GM03348 (cell line): ENCODE measurements around the gene SF3B2.
"Not testable (repeated sequence)": the region's sequence is repeated elsewhere in the genome, so short reads cannot be mapped to it uniquely, and the experiment has no call there.

ENCODE experiments used
- DNase-seq: peaks from one replicate; pipeline ENCODE4 v3.0.0; 2012; ENCODE audit warnings: low spot score

SF3B2 gene

DNA sequence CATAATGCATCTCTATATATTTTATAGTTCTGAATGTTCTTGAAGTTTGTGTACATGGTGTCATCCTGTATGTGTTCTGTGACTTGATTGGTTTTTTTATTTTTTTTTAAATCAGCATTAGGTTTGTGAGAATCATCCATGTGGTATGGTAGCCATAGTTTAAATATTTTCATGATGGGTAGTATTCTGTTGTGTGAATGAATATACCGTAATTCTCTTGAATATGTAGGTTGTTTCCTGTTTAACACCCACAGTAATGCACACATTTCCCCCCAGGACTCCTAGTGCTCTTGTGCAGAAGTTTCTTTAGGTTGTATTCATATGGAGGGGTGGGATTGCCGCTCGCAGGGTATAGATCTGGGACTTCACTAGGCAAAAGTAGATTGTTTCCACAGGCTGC lies 19.9 kb downstream of the SF3B2 start:
- DNase-seq = no peak

DNA sequence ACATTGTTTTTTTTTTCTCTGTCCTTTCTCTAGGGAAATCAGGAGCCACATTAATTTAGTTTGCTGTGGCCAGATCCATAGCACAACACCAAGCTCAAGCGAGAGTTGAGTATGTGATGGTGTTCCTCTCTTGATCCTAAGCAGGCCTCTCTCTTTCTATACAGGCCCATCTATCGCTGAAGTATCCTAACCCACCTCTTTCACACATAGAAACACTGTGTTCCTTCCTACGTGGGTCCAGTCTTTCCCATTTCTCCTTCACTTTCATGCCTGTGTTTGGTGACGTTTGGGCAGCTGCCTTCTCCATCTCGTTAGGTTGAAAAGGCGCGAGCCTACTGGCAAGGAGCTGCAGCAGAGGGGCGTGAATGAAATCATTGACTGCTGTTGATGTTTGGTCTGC lies 20.4 kb downstream of the SF3B2 start:
- DNase-seq = no peak

DNA sequence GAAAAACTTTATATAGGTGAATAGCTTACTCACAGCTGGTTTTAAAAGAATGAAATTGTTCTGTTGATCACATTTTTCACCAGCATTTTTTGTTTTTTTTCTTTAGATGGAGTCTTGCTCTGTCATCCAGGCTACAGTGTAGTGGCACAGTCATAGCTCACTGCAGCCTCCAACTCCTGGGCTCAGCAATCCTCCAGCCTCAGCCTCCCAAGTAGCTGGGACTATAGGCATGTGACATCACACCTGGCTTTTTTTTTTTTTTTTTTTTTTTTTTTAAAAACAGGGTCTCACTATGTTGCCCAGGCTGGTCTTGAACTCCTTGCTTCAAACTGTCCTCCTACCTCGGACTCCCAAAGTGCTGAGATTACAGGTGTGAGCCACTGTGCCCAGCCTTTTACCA lies 21.5 kb downstream of the SF3B2 start:
- DNase-seq = no peak

DNA sequence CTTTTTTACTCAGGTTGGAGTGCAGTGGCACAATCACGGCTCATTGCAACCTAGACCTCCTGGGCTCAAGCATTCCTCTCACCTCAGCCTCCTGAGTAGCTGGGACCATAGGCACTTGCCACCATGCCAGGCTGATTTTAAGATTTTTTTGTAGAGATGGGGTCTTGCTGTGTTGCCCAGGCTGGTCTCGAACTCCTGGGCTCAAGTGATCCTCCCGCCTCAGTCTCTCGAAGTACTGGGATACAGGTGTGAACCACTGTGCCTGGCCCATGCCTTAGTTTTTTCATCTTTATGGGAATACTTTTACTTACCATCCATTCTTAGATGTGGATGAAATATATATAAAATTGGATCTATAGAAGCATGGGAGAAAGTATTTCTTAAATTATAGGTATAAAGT lies 23.1 kb downstream of the SF3B2 start:
- no peak for DNase-seq

DNA sequence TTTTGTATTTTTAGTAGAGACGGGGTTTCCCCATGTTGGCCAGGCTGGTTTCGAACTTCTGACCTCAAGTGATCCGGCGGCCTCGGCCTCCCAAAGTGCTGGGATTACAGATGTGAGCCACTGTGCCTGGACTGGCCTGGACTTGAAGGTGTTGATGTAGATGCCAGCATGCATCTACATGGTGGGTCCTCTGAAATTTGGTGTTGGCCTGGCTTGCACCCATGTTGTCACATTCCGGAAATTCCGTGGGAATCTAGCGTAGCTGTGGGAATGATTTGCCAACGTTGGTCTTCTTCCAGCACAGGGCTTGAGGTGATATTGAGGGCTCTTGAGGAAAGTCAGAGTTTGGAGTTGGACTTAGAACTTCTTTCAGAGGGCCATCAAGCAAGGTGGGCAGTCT lies 24.4 kb downstream of the SF3B2 start:
- no peak for DNase-seq

DNA sequence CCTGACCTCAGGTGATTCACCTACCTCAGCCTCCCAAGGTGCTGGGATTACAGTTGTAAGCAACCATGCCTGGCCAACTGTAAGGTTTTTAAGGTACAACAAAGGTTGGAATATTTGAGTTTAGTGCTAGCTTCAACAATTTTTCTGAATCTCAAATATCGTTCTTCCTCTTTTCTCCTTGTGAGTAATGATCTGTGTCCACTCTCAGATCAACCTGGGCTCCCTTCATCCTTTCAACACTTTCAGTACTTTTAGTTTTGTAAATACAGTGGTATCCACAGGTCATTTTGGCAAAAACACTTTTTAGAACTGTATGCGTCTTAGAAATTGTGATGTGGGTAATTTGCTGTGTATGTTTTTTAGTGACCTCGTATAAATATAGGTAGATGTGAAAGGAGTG lies 25.8 kb downstream of the SF3B2 start:
- DNase-seq = no peak

DNA sequence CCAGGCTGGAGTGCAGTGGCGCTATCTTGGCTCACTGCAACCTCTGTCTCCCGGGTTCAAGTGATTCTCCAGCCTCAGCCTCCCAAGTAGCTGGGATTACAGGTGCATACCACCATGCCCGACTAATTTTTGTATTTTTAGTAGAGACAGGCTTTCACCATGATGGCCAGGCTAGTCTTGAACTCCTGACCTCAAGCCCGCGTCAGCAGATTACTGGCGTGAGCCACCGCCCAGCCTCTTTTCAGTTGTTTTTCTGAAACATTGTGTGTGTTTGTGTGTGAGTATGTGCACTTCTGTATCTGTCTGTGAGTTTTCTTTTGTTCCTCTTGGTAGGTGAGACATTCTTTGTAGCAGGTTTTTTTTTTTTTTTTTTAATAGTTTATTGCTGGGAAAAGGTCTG lies 26.8 kb downstream of the SF3B2 start:
- not testable (repeated sequence) for DNase-seq

DNA sequence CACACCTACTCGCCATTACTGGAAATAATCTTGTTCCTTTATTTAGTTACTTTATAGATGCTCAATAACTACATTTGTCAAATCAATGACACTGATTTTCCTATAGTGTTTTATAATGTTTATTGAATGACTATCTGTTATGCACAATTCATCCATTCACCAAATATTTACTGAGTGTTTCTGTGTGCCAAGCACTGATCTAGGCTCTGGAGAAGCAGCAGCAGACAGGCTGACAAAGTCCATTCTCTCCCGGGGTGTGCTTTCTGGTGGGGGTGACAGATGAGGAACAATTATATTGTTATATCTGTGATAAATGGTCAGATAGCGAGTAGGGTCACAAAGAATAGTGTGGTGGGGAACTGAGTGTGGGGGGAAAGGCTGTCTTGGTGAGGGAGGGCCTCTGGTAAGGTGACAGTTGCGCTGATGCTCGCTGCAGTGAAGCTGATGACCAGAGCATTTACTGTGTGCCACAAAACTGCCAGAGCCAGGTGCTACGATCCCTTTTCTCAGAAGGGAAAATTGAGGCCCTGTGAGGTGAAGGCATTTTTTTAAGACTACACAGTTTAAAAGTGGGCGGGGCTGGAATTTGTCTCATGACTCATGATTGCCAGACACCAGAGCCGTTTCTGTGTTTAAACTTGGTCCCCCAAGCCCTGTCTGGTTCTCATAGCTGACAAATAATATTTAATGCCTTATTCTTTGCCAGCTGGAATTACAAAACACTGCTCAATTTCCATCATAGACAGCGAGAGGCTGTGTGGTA lies 28.1 kb downstream of the SF3B2 start:
- DNase-seq = peak; percentile 87

DNA sequence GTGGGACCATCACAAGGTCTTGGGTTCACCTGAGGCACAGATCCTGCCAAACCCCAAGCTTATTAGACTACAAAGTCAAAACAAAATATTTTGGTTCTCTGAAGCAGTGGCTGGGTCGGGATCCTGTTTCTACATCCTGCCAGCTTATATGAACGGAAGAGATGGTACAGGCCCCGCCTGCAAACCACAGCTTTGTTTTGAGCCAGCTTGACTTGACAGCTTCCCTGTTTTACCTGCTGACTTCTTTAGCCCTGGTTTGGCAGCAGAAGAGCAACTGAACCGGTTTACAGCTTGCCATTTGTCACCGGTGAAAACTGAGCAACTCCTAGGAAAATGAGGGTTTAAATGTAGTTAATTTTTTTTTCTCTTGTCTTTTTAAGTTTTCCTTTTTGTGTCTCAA lies 29.3 kb downstream of the SF3B2 start:
- peak; percentile 27 for DNase-seq

DNA sequence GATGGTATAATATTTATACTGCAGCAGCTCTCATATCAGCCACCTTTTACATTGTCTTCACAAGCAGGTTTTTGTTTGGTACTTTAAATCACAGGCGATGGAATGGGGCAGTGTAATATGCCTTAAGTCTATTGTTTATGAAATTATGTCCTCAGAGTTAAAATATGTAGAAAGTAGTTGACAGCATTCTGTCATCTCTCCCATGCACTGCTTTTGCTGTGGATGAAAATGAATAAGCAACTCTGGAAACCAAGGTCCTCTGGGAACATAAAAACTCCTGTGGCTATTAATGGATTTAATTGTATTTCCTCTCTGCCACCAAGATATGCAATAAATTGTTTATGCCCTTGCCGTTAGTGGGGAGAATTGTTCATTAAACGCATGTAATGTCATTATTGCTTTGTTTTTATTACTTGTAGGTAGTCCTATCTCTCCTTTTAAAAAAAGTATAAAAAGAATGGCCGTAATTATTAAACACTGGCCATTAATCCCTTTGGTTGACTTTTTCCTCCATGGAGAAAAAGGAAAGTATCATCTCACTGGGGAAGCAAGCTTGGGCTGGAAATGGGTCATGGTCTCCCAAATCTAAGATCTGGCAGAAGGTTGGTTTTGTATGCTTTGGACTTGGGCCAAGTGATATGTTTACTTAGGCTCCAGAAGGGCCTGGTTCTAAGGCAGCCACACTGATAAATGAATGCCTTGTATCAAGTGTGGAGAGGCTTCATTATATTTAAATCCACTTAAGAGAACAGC lies 31.0 kb downstream of the SF3B2 start:
- DNase-seq = no peak

DNA sequence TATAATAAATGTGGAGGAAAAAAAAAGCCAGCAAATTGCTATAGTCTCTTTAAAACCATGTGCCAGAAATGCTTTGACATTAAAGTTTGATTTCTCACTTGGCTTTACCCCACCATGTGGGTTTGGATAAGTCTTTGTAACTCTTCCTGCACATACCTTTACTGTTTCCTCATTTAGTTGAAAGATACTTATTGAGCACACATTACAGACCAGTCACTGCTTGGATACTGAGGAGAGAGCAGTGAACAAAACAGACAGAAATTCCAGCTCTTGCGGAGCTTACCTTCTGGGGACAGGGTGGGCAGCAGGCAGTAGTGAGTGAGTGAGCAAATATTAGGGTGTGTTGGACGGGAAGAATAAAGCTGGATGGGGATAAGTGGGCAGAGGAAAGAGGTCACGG lies 31.6 kb downstream of the SF3B2 start:
- DNase-seq = no peak

DNA sequence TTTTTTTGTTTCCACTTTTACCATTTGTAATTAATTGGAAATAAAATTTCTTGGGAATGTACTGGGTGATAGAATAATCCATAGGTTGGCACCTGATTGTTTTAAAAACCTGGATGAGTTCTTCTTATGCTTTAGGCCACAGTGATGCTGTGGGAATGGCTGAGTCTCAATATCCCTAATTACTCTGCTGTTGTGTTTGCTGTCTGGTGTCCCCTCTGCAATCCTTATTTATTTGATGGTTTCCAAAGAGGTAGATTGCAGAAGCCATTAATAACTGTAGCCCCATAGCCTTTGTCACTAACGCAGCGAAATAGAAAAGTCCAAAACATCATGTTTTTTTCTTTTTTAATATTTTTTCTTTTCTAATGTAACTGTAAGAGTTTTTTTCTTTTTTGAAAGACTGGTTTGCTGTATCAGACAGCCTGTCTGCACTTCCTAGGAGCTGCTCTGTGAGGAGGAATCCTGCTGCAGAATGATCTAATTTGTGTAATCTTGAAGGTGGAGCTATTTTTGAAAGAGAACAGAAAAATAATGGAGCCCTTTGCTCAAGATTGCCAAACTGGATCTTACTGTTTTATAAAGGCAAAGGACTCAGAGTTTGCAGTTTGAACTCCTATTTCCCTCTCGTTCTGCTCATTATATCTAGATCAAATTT lies 32.8 kb downstream of the SF3B2 start:
- no peak for DNase-seq

DNA sequence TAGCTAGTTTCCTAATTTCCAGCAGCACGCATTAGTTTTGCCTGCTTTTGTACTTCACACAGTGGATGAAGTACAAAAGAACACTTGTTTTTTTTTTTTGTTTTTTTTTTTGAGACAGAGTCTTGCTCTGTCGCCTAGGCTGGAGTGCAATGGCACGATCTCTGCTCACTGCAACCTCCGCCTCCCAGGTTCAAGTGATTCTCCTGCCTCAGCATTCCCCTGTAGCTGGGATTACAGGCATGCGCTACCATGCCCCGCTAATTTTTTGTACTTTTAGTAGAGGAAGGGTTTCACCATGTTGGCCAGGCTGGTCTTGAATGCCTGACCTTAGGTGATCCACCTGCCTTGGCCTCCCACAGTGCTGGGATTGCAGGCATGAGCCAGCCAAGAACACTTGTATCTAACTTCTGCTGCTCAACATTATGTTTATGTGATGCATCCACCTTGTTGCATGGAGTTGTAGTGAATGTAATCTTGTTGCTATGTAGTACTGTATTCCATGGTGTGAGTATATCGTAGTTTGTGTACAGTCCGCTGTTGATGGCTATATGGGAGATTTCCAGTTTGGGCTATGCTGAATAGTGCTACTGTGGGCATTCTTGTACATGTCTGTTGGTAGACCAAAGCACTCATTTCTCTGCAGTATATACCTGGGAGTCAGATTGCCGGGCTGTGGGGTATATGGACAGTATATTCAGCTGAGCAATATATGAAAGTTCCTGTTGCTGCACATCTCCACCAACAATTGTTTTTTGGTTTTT lies 35.2 kb downstream of the SF3B2 start:
- no peak for DNase-seq

DNA sequence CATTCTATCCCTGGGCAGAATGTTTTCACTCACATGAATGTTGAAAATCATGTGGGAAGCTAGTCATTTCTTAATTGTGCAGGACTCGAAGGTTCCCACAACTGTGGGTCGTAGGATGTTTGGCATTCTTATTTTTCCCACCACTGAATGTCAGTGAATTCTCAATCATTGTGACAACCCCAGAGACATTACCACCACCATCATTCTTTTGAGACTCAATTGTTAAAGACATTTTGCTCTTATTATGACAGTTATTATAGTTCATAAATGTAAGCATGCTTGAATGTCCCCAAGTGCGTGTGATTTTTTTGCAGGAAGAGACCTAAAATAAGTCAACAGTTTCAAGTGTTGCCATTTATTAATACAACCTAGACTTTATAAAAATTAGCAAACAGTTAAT lies 36.9 kb downstream of the SF3B2 start:
- no peak for DNase-seq

DNA sequence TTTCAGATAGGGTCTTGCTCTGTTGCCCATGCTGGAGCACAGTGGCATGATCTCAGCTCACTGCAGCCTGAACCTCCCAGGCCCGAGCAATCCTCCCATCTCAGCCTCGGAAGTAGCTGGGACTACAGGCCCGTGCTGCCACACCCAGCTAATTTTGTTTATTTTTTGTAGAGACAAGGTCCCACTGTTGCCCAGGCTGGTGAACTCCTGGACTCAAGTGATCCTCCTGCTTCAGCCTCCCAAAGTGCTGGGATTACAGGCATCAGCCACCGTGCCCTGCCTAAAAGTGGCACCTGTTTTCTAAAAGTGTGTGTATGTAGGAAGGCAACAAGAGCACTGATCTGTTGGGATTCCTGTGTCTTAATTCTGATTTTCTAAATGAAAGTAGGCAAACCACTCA lies 38.1 kb downstream of the SF3B2 start:
- no peak for DNase-seq

DNA sequence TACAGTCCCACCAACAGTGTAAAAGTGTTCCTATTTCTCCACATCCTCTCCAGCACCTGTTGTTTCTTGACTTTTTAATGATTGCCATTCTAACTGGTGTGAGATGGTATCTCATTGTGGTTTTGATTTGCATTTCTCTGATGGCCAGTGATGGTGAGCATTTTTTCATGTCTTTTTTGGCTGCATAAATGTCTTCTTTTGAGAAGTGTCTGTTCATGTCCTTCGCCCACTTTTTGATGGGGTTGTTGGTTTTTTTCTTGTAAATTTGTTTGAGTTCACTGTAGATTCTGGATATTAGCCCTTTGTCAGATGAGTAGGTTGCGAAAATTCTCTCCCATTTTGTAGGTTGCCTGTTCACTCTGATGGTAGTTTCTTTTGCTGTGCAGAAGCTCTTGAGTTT lies 40.0 kb downstream of the SF3B2 start:
- DNase-seq = not testable (repeated sequence)

DNA sequence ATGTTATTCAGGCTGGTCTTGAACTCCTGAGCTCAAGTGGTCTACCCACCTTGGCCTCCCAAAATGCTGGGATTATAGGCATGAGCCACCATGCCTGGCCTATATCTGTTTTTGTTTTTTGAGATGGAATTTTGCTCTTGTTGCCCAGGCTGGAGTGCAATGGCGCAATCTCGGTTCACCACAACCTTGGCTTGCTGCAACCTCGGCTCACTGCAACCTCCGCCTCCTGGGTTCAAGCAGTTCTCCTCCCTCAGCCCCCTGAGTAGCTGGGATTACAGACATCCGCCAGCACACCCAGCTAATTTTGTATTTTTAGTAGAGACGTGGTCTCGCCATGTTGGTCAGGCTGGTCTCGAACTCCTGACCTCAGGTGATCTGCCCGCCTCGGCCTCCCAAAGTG lies 47.6 kb downstream of the SF3B2 start:
- DNase-seq = not testable (repeated sequence)

DNA sequence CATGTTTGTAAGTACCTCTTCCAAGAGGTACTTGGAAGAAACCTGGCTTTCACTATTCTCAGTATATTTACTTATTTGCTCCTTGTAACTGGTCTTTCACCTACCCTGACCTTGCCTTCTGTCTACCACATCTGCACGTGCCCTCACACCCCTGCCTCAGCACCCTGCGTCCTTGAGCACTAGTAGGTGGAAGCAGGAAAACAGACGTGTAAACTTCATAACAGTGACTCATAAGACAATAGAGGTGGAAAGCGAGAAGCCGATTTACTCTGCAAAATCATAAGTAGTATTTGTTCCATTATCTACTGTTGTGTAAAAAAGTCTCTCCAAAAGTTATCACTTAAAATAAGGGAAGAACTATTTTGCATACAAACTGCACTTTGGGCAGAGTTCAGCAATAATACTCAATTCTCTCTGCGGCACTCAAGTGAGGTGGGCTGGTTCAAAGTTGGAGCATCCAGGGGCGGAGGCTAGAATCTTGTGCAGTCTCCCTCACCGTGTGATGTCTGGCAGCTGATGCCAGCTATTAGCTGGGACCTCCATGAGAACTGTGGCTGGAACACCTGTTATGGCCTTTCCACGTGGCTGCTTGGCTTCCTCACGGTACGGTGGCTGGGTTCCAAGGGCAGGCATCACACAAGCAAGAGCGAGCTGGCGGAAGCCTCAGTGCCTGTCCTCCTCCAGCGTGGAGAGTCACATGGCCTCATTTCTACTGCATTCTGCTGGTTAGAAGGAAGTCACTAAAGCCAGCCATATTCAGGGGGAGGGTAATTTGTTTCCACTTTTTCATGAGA lies 48.3 kb downstream of the SF3B2 start:
- DNase-seq = no peak

DNA sequence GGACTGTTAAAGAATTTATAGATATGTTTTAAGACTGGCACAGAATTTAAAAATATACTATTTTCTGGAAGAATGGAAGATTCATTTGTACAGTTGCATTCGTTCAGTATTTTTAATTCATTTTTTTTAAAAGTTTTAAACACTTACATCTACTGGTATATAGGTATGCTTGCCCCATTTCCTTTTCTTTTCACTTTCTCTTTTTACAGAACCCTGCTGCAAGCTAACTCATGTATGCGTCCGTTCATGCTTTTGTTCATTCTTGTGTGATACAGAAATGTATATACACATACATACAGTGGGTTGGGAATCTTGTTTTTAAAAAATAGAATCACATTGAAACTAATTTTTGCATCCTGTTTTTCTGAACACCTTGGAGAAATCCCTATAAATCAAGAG lies 48.9 kb downstream of the SF3B2 start:
- DNase-seq = no peak

DNA sequence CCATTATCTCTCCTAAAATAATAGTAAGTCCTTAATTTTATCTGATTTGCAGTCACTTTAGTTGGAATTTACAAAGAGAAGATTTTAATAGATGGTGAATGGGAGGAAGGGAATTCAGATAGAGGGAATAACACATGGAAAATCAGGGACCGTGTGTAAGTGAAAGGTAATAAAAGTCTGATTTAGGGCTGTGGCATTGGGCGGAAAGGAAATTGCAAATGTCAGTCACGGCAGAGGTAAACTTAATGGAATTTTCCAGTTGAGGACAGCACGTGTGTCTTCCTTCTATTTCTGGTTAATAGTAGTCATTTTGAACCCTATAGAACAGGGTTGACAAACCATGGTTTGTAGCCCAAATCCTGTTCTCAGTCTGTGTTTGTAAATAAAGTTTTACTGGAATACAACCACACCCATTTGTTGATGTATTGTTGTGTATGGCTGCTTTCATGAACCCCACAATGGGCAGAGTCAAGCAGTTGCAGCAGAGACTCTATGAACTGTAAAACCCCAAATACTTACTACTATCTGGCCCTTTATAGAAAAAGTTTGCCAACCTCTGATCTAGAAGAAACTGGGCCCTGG lies 52.0 kb downstream of the SF3B2 start:
- no peak for DNase-seq
